K562 (cell line): ENCODE measurements around the gene RAB1B. TPM values are rescaled to one million over a fixed set of nuclear protein-coding genes. Genes with fewer than 3 reads are reported as not detected.

ENCODE experiments used
- ATAC-seq: fragments of 200-7000 bp; cut with Tn5 transposase; 3 replicates; pipeline ENCODE4 v1.9.1; 2020; ENCODE audit warnings: moderate library complexity
- BruUV-seq: library from RNA; stranded (reverse); fragments of 400-500 nt; replicated peaks from 2 replicates; lab custom pipeline; 2021; lab: Mats Ljungman, UMichigan
- CTCF ChIA-PET: fragments of 300-600 bp; formaldehyde crosslinking; extraction: SDS; loops from one replicate; lab custom pipeline; 2021; ENCODE audit warnings: low intra/inter-chr PET ratio; lab: Yijun Ruan, JAX
- POLR2A ChIA-PET: fragments of 300-600, 350-650 bp; sonication (Branson Sonifier 250); formaldehyde crosslinking; extraction: SDS; loops from one replicate; lab custom pipeline; 2021; ENCODE audit warnings: antibody characterized with exemption, inconsistent platforms; lab: Yijun Ruan, JAX
- DNase-seq, 4 experiments: peaks; one replicate each; pipeline versions ENCODE4 v3.0.0 to v3.0.0-alpha.2; 2011 to 2018; ENCODE audit warnings: low spot score in 3 of 4, mixed read lengths in 3 of 4; ENCODE audit errors: extremely low read depth in 1 of 4
- FAIRE-seq: peaks from 2 replicates; lab custom pipeline; 2011; peaks lifted over from hg19 to GRCh38; lab: Jason Lieb, UNC
- H2AFZ ChIP-seq: 2 replicates; pipeline ENCODE4 v1.6.0; 2011; ENCODE audit warnings: low read depth, low read length, control low read depth, inconsistent platforms
- H3K27ac ChIP-seq: fragments of 200-600 bp; 3 replicates; pipeline ENCODE4 v1.8.0; 2011; ENCODE audit warnings: low read depth, mild to moderate bottlenecking, control low read depth, inconsistent platforms, low read length, moderate library complexity, mixed read lengths; ENCODE audit errors: extremely low read depth
- H3K27me3 ChIP-seq, 2 experiments: fragments of 300-600 bp in 1 of 2; 2 replicates in 1 of 2; 3 replicates in 1 of 2; pipeline versions ENCODE4 v1.6.0 to v1.8.0; 2011; ENCODE audit warnings: inconsistent platforms in 2 of 2, low read length in 2 of 2, mild to moderate bottlenecking in 1 of 2, mixed read lengths in 1 of 2, moderate library complexity in 1 of 2; ENCODE audit not compliant: control insufficient read depth in 2 of 2, insufficient read depth in 2 of 2
- H3K36me3 ChIP-seq: fragments of 300-600 bp; 3 replicates; pipeline ENCODE4 v1.8.0; 2011; ENCODE audit warnings: mild to moderate bottlenecking, low read length, inconsistent platforms; ENCODE audit not compliant: control insufficient read depth, insufficient read depth
- H3K4me1 ChIP-seq, 2 experiments: fragments of 200-600 bp in 1 of 2; replicated peaks in 1 of 2; 2 replicates in 1 of 2; 3 replicates in 1 of 2; pipeline versions ENCODE4 v1.5.1 to v1.8.0; 2011; ENCODE audit warnings: inconsistent platforms in 2 of 2, low read length in 2 of 2, mild to moderate bottlenecking in 1 of 2, mixed read lengths in 1 of 2, moderate library complexity in 1 of 2; ENCODE audit not compliant: control insufficient read depth in 2 of 2, insufficient read depth in 2 of 2
- H3K4me2 ChIP-seq: 2 replicates; pipeline ENCODE4 v1.6.1; 2011; ENCODE audit warnings: low read length, control low read depth, inconsistent platforms, mixed read lengths; ENCODE audit not compliant: insufficient read depth
- H3K4me3 ChIP-seq: fragments of 200-600 bp; sonication (generic), shearing (Covaris generic); 2 replicates; pipeline ENCODE4 v1.5.1; 2016; ENCODE audit warnings: control low read depth, inconsistent platforms
- H3K79me2 ChIP-seq: fragments of 200-600 bp; 3 replicates; pipeline ENCODE4 v1.8.0; 2011; ENCODE audit warnings: low read length, inconsistent platforms; ENCODE audit not compliant: control insufficient read depth, insufficient read depth
- H3K9ac ChIP-seq, 2 experiments: 2 replicates each; pipeline versions ENCODE4 v1.6.0 to v1.6.1; 2011; ENCODE audit warnings: low read depth in 2 of 2, low read length in 2 of 2, control low read depth in 1 of 2, inconsistent platforms in 1 of 2, mild to moderate bottlenecking in 1 of 2, mixed read lengths in 1 of 2; ENCODE audit not compliant: insufficient read depth in 1 of 2
- H3K9me1 ChIP-seq: one replicate; pipeline ENCODE4 v1.6.0; 2011; ENCODE audit warnings: inconsistent platforms, mild to moderate bottlenecking, low read length, moderate library complexity; ENCODE audit not compliant: control insufficient read depth, insufficient read depth
- H3K9me3 ChIP-seq: replicated peaks from 2 replicates; pipeline ENCODE4 v1.5.1; 2011; ENCODE audit warnings: low read depth, low read length, inconsistent platforms; ENCODE audit not compliant: control insufficient read depth, insufficient read depth
- H4K20me1 ChIP-seq: replicated peaks from 2 replicates; pipeline ENCODE4 v1.6.1; 2011; ENCODE audit warnings: low read length, inconsistent platforms, mixed read lengths; ENCODE audit not compliant: control insufficient read depth, insufficient read depth
- RREB1 ChIP-seq: fragments of 250-450 bp; sonication (Bioruptor Pico); IDR thresholded peaks from 2 replicates; pipeline ENCODE4 v1.4.0; 2020
- ZFP36 ChIP-seq: fragments of 150-350 bp; IDR thresholded peaks from 2 replicates; pipeline ENCODE4 v1.6.1; 2018; ENCODE audit warnings: low read length, low read depth; ENCODE audit not compliant: partially characterized antibody
- WGBS: fragments of 100-300 bp; shearing (Covaris generic); methylation state at CpG from one replicate; pipeline ENCODE4 v1.1.6; 2016; ENCODE audit warnings: low coverage, mixed read lengths; ENCODE audit not compliant: insufficient coverage; ENCODE audit errors: missing lambda C conversion rate; 5-methylcytosine and 5-hydroxymethylcytosine counted together
- in situ Hi-C: fragments of 300-500 bp; cut with MboI; formaldehyde crosslinking; loops from 4 replicates; pipeline ENCODE4 v1.15.0; 2018; ENCODE audit warnings: inconsistent platforms, mixed read lengths
- intact Hi-C: fragments of 100-400 bp; cut with micrococcal nuclease; formaldehyde crosslinking; loops from 2 replicates; pipeline ENCODE4 v1.14.2; 2022
- polyA plus RNA-seq, 8 experiments: library from polyadenylated mRNA; depleted of rRNA in 4 of 8; stranded (reverse) in 5 of 8; unstranded in 3 of 8; fragments of >200 nt; fragmentation: Nextera tagmentation in 2 of 8; fragmentation: Illumina TruSeq in 1 of 8; extraction: Ambion mirVana in 2 of 8; extraction: Trizol in 1 of 8; gene quantifications; 2 replicates each; pipeline versions ENCODE4 v1.2.1 to v1.2.3, GENCODE V29; 2011 to 2014; ENCODE audit warnings: inconsistent platforms in 1 of 8, missing spikeins in 1 of 8
- total RNA-seq, 7 experiments: library from RNA; depleted of rRNA in 6 of 7; stranded (reverse); fragments of >200 nt in 6 of 7; fragmentation: Illumina TruSeq in 2 of 7; extraction: Trizol in 2 of 7; gene quantifications; 2 replicates each; pipeline versions ENCODE4 v1.2.1 to v1.2.3, GENCODE V29; 2011 to 2021; ENCODE audit warnings: low replicate concordance in 1 of 7

RAB1B gene
- total and polyA plus RNA-seq, 9 of the 15 experiments (the other 6 are each of a cell fraction or from before 2014, with no cell fraction given): 5.6 to 146 (median 98.6) TPM

GRCh38 chr11:66314186-66314501 is 45.7 kb downstream of the RAB1B start:
- ATAC-seq (no peak), DNase-seq (no peak), FAIRE-seq (no peak)
- H3K36me3 ChIP-seq: no peaks in the 10 kb centered on the region
- H3K4me1 ChIP-seq: peaks cover 22 to 73% of the 10 kb centered on the region in 2 experiments
- H3K9me3 ChIP-seq: no peaks in the 10 kb centered on the region
- ChIA-PET CTCF (no interaction called here), POLR2A (interaction anchor here (0.6 to 1.9 kb wide), 2 partner anchors 8 to 929 kb away, joined by 4 to 9 read pairs; no protein-coding TSS in a partner anchor)
- H3K9me1 ChIP-seq: no peaks in the 10 kb centered on the region
- intact Hi-C loops (no loop called here), in situ Hi-C loops (no loop called here)
- TF ChIP-seq RREB1 (CRISPR knock-in tag): no peak
- peak; percentile 58 for TF ChIP-seq ZFP36
- H3K4me3 ChIP-seq: no peak overlapping the region
- H2AFZ ChIP-seq: no peak overlapping the region
- BruUV-seq: no TSS peak
- WGBS: 70% methylated on average over 1 of the region's 1 CpG
- no peak overlapping the region for H3K4me2 ChIP-seq
- no peaks in the 10 kb centered on the region for H4K20me1 ChIP-seq
- no peak overlapping the region for H3K9ac ChIP-seq
- H3K27ac ChIP-seq: no peak overlapping the region
- no peaks in the 10 kb centered on the region for H3K79me2 ChIP-seq
- H3K27me3 ChIP-seq: no peaks in the 10 kb centered on the region
